Neural cell (in vitro differentiated cells): ENCODE data around the gene ASIC2.

Source experiments
- MXI1 ChIP-seq: fragments of 450-650 bp; conservative IDR thresholded peaks from 2 replicates; pipeline ENCODE4 v1.6.1; 2014; ENCODE audit warnings: antibody characterized with exemption, mild to moderate bottlenecking; ENCODE audit not compliant: poor library complexity, severe bottlenecking
- TF ChIP-seq, protein P1 (sequence below): fragments of 450-650 bp; IDR thresholded peaks from 2 replicates; pipeline ENCODE4 v1.5.1; 2014; ENCODE audit warnings: antibody characterized with exemption, mild to moderate bottlenecking, moderate library complexity; ENCODE audit not compliant: poor library complexity, severe bottlenecking

DNA sequence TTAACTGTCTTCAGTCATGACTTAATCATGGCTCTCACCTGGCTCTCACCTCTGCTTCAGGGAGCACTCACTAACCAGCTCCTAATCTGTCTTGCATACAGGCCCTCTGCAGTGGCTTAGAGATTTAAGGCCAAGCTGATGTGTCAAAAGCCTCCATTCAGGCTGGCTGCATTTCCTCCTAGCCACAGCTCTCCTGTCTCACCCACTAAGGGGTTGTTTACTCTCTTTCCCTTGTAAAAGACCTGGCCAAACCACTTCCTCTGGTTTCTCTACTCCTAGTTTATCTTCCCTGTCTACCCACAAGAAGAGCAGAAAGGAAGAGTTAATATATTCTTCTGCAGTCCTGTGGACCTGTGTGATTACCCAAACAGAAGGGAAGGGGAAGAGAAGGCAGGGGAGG, 9.3 kb upstream of the ASIC2 start:
- TF ChIP-seq, protein P1, sequence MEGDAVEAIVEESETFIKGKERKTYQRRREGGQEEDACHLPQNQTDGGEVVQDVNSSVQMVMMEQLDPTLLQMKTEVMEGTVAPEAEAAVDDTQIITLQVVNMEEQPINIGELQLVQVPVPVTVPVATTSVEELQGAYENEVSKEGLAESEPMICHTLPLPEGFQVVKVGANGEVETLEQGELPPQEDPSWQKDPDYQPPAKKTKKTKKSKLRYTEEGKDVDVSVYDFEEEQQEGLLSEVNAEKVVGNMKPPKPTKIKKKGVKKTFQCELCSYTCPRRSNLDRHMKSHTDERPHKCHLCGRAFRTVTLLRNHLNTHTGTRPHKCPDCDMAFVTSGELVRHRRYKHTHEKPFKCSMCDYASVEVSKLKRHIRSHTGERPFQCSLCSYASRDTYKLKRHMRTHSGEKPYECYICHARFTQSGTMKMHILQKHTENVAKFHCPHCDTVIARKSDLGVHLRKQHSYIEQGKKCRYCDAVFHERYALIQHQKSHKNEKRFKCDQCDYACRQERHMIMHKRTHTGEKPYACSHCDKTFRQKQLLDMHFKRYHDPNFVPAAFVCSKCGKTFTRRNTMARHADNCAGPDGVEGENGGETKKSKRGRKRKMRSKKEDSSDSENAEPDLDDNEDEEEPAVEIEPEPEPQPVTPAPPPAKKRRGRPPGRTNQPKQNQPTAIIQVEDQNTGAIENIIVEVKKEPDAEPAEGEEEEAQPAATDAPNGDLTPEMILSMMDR: no peak
- TF ChIP-seq MXI1: no peak
